T-helper 1 cell (primary cell): ENCODE measurements around the gene ABCG4.
"Not testable (repeated sequence)": the region's sequence is repeated elsewhere in the genome, so short reads cannot be mapped to it uniquely, and the experiment has no call there.

Source experiments
- DNase-seq, 5 donors: peaks; one replicate each; pipeline ENCODE4 v3.0.0-alpha.2; 2012 to 2020
- total RNA-seq, 4 donors: gene quantifications; one replicate each; lab custom pipeline; 2026; lab: John Stamatoyannopoulos, UW

ABCG4 gene
- total RNA-seq: 0 reads per million in 4 donors

GRCh38 chr11:119149018-119149785 is at the start of gene ABCG4:
TSS of gene ABCG4 (plus strand) at chr11:119149052. CDS start at chr11:119149966, 914 bp downstream.
- peak in 2 of 5 donors; percentile 13 to 21 for DNase-seq

- DNase-seq: no peak
Measured at GRCh38 chr11:119099711-119100110, 49.1 kb upstream of the ABCG4 start.

GRCh38 chr11:119100246-119100970 is 48.4 kb upstream of the ABCG4 start:
- no peak for DNase-seq

GRCh38 chr11:119100994-119101758 is 47.7 kb upstream of the ABCG4 start:
- DNase-seq: peak in 1 of 5 donors; percentile 35

- peak; percentile 59 to 93 (median 75) for DNase-seq
Measured at GRCh38 chr11:119101759-119102423, 47.0 kb upstream of the ABCG4 start, which contains the start of gene DPAGT1. TSS of gene DPAGT1 (minus strand) at chr11:119101853. CDS start at chr11:119101655, 198 bp downstream.

- not testable (repeated sequence) for DNase-seq
Measured at GRCh38 chr11:119103161-119103664, 45.6 kb upstream of the ABCG4 start.

GRCh38 chr11:119103793-119104192 is 45.1 kb upstream of the ABCG4 start:
- no peak for DNase-seq

GRCh38 chr11:119106564-119107537 is 42.0 kb upstream of the ABCG4 start, which contains the start of gene C2CD2L:
TSS of gene C2CD2L (plus strand) at chr11:119107344. CDS start at chr11:119107742, 398 bp downstream.
- peak; percentile 83 to 96 (median 84) for DNase-seq

GRCh38 chr11:119107538-119108145 is 41.2 kb upstream of the ABCG4 start:
- DNase-seq: no peak

- peak in 3 of 5 donors; percentile 30 to 44 (median 33) for DNase-seq
Measured at GRCh38 chr11:119108146-119108856, 40.6 kb upstream of the ABCG4 start.

- no peak for DNase-seq
Measured at GRCh38 chr11:119108857-119109221, 40.0 kb upstream of the ABCG4 start.

GRCh38 chr11:119109843-119110242 is 39.0 kb upstream of the ABCG4 start:
- no peak for DNase-seq

- no peak for DNase-seq
Measured at GRCh38 chr11:119110439-119110838, 38.4 kb upstream of the ABCG4 start.

GRCh38 chr11:119111361-119111925 is 37.4 kb upstream of the ABCG4 start:
- DNase-seq: no peak

- no peak for DNase-seq
Measured at GRCh38 chr11:119112314-119113020, 36.4 kb upstream of the ABCG4 start.

GRCh38 chr11:119113716-119114115 is 35.1 kb upstream of the ABCG4 start:
- DNase-seq: no peak

- DNase-seq: no peak
Measured at GRCh38 chr11:119114351-119114750, 34.5 kb upstream of the ABCG4 start.

GRCh38 chr11:119115484-119116234 is 33.2 kb upstream of the ABCG4 start:
- peak in 1 of 5 donors; percentile 40 for DNase-seq
